A673 (cell line): ENCODE measurements around the gene LGALS9.

ENCODE experiments used
- EZH2 ChIP-seq: fragments of 200-600 bp; sonication (generic); IDR thresholded peaks from 2 replicates; pipeline ENCODE4 v1.6.1; 2017; ENCODE audit warnings: borderline replicate concordance, low read depth, mild to moderate bottlenecking, mixed read lengths, antibody characterized with exemption, low read length; ENCODE audit not compliant: poor library complexity, severe bottlenecking
- TF ChIP-seq, protein P1 (sequence below): fragments of 300-800, 200-600 bp; sonication (generic); conservative IDR thresholded peaks from 2 replicates; pipeline ENCODE4 v1.5.1; 2017; ENCODE audit warnings: low read depth, mild to moderate bottlenecking, antibody characterized with exemption, low read length, moderate library complexity, mixed read lengths

DNA sequence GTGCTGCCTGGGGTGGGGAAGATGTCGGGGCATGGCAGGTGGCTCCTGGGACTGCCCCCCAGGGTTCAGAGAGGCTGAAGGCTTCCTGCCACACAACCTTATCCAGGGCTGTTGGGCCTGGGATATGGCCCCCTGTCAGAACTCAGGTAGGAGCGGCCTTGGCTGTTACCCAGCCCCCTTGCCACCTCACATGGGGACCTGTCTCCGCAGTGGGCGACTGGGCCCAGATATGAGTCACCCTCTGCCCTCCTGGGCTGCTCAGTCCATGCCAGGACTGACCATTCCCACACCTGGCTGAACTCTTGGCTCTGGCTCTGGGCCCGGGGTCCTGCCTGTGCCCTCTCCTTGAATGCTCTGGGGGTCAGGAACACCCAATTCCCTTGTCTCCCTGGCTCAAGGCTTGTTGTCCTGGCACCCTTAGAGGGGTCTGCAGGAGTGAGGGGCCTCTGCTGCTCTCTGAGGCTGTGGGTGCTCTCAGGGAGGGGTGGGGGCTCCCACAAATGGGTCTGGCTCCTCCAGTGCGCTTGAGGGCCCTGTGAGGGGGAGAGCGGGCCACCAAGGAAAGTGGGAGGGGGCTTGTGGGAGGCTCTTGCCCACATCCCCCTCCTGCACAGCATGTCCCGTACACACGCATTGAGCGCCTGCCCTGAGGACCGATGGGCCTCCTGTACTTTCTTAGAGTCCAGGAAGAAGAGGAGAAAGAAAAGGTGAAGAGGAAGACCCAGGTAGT lies 36.0 kb downstream of the LGALS9 start:
- TF ChIP-seq, protein P1, sequence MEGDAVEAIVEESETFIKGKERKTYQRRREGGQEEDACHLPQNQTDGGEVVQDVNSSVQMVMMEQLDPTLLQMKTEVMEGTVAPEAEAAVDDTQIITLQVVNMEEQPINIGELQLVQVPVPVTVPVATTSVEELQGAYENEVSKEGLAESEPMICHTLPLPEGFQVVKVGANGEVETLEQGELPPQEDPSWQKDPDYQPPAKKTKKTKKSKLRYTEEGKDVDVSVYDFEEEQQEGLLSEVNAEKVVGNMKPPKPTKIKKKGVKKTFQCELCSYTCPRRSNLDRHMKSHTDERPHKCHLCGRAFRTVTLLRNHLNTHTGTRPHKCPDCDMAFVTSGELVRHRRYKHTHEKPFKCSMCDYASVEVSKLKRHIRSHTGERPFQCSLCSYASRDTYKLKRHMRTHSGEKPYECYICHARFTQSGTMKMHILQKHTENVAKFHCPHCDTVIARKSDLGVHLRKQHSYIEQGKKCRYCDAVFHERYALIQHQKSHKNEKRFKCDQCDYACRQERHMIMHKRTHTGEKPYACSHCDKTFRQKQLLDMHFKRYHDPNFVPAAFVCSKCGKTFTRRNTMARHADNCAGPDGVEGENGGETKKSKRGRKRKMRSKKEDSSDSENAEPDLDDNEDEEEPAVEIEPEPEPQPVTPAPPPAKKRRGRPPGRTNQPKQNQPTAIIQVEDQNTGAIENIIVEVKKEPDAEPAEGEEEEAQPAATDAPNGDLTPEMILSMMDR = no peak
- no peak for TF ChIP-seq EZH2
